AG09319 (cell line): ENCODE measurements around the gene STRN4.

ENCODE experiments used
- DNase-seq: peaks from one replicate; pipeline ENCODE4 v3.0.0-alpha.2; 2010; ENCODE audit warnings: low read depth; ENCODE audit errors: extremely low read depth
- TF ChIP-seq, protein P1 (sequence below): IDR thresholded peaks from 2 replicates; pipeline ENCODE4 v1.5.1; 2011; ENCODE audit warnings: low read depth, mild to moderate bottlenecking, inconsistent platforms, low read length, moderate library complexity

STRN4 gene

DNA sequence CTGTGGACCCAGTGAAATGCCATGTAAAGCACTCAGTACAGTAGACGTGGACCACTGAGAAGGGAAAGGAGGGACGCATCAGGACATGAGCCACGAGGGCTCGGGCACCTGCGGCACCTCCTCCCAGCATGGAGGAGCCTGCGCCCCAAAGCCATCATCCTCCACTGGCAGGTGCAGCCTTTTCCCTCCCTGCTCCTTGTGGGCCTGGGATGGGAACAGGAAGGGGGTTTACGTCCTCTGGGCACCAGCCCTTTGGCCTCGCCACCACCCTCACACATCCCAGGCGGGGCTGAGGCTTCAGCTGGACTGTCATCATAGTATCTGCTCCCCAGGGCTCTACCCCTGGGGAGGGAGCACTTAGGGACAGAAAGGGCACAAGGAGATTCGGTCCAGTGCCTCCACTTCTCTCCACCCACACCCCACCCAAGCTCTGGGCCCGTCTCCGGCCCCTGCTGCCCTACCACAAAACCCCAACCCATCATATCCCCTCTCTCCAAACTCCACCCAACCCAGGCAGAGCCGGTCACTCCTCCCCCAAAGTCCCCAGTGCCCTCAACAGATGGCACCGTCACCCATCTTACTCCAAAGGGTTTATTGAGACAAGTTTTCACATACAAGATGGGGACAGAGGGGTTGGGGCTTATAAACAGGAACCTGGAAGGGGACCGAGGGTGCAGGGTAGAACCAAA, 27.2 kb downstream of the STRN4 start:
- TF ChIP-seq, protein P1, sequence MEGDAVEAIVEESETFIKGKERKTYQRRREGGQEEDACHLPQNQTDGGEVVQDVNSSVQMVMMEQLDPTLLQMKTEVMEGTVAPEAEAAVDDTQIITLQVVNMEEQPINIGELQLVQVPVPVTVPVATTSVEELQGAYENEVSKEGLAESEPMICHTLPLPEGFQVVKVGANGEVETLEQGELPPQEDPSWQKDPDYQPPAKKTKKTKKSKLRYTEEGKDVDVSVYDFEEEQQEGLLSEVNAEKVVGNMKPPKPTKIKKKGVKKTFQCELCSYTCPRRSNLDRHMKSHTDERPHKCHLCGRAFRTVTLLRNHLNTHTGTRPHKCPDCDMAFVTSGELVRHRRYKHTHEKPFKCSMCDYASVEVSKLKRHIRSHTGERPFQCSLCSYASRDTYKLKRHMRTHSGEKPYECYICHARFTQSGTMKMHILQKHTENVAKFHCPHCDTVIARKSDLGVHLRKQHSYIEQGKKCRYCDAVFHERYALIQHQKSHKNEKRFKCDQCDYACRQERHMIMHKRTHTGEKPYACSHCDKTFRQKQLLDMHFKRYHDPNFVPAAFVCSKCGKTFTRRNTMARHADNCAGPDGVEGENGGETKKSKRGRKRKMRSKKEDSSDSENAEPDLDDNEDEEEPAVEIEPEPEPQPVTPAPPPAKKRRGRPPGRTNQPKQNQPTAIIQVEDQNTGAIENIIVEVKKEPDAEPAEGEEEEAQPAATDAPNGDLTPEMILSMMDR, result no peak

DNA sequence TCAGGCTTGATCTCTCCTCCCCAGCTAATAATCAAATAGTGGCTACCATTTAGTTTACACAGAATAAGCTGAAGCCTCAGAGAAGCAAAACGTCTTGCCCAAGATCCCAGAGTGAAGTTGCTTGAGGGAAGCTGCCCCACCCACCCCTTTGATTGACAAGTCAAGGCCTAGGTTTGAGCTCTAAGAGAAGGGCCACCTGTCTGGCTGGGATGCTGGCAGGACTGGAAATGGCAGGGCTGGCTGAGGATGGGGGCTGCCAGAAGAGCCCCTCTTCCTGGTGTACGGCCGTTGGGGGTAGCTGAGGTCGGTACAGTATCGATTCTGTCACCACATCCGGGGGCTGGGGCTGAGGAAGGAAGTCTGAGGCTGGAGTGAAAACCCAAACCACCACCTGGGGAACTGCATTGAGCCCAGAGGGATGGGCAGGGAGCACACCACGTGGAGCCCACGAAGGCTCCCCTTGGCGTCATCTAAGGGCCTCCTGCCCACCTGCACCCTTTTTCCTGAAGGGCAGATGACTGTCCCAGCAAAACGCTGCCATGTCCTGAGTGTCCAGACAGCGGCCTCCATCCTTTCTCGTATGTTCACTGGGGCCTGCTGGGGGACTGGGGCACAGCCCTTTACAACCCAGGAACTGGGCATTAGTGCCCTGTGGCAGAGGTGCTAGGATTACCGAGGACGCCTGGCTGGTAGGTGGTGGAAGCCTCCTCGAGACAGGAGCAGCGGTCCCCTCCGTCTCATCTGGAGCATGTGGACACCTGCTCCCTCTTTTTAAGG, 27.9 kb downstream of the STRN4 start:
- DNase-seq, result no peak
- TF ChIP-seq, protein P1, result no peak

More for the DNA sequence above, 27.2 kb downstream of the STRN4 start:
- DNase-seq, result no peak

- no peak for DNase-seq
- TF ChIP-seq, protein P1, result no peak
Measured at GRCh38 chr19:46717716-46718143, 28.5 kb downstream of the STRN4 start.

- DNase-seq, result peak; percentile 54
- TF ChIP-seq, protein P1, result no peak
Measured at GRCh38 chr19:46717034-46717715, 29.1 kb downstream of the STRN4 start, which contains the start of gene PRKD2. Gene PRKD2, minus strand, starts transcription at chr19:46717114. Its CDS starts 744 bp downstream, at chr19:46716370.

DNA sequence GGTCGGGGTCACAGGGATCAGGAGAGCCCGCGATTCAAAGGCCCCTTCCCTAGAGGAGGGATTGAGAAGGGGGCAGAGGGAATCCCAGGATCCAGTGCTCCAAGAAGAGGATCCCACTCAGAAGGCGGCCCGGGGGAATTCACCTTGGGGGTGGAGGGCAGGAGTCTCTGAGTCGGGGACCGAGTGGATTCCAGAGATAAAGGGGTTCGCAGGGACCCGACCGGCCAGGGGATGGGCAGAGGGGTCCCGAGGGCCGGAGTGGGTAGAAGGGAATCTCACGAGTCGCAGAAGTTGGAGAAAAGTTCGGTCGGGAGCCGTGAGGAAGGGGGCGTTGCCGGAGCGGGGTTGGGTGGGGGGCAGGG, 29.6 kb downstream of the STRN4 start:
- TF ChIP-seq, protein P1, result no peak
- DNase-seq, result no peak

GRCh38 chr19:46715975-46716671, 30.1 kb downstream of the STRN4 start:
- no peak for DNase-seq
- TF ChIP-seq, protein P1, result no peak

DNA sequence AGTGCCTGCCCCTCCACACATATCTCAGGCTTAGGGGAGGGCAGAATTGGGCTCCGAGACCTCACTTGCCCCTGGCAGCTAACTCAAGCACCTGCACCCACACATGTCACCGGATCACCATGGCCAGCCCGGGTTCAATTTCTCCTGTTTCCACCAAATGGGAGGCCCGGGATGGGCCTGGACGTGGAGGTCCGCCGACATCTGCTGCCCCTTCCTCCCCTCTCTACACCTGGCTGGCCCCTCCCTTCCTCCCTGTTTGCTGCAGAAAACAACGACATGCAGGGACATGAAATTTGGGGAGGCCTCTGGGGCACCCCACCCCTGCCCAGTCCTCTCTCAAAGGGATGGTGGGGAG, 30.7 kb downstream of the STRN4 start:
- no peak for DNase-seq
- TF ChIP-seq, protein P1, result no peak
